ENCODE data around the gene CLDN6. TPM values are rescaled to one million over a fixed set of nuclear protein-coding genes. Genes with fewer than 3 reads are reported as not detected.

The CLDN6 gene
- total RNA-seq, 1 experiment from 2014 or later = 0.49 TPM

GRCh38 chr16:3063625-3064386 is 45.8 kb upstream of the CLDN6 start (continued):
- TF ChIP-seq REST (IDR thresholded peaks at IDR 0.05; ENCODE audit: low read depth) = no peak

- Histone ChIP-seq H3K4me2 (ENCODE audit: low read length) (no peak overlapping the region), H3K79me2 (ENCODE audit: insufficient read depth, low read length) (no peaks in the 10 kb centered on the region), H3K9me2 (ENCODE audit: insufficient read depth) (no peaks in the 10 kb centered on the region), H4K20me1 (ENCODE audit: insufficient read depth) (no peaks in the 10 kb centered on the region), H3K4me1 (ENCODE audit: control insufficient read depth in 1 of 2, insufficient read depth in 2 of 2, low read length in 2 of 2) (peaks cover 0 to 25% of the 10 kb centered on the region in 2 experiments; a peak in 3 of 4 replicates), H3K4me3 (replicated peaks in 1 of 2; ENCODE audit: low read depth in 1 of 2, low read length in 2 of 2) (no peak overlapping the region), H3K9me3 (ENCODE audit: control insufficient read depth in 1 of 2, insufficient read depth in 1 of 2, low read depth in 1 of 2, low read length in 2 of 2) (no peaks in the 10 kb centered on the region), H3K27me3 (ENCODE audit: insufficient read depth, low read length) (no peaks in the 10 kb centered on the region), H2AFZ (ENCODE audit: low read depth, low read length, poor library complexity, severe bottlenecking) (no peak overlapping the region), H3K27ac (ENCODE audit: low read depth, low read length) (no peak overlapping the region), H3K9ac (ENCODE audit: low read length) (no peak overlapping the region), H3K36me3 (ENCODE audit: control insufficient read depth in 1 of 2, insufficient read depth in 2 of 2, low read length in 2 of 2) (no peaks in the 10 kb centered on the region)
- ChIA-PET CTCF (no interaction called here), POLR2A (interaction anchor here (0.7 to 1.0 kb wide), 2 partner anchors 98 to 192 kb away, joined by 3 to 4 read pairs; no protein-coding TSS in a partner anchor), RAD21 (ENCODE audit: low non-redundant PET in 1 of 2, low total read pairs in 2 of 2, uncharacterized antibody in 2 of 2, unreplicated experiment in 2 of 2) (interaction anchor here in 1 of 2 experiments (0.7 kb wide), 1 partner anchor 632 kb away, joined by 5 read pairs; no protein-coding TSS in a partner anchor)
- no peak for ATAC-seq
- no TSS peak for BruUV-seq (replicated peaks)
- DNase-seq (ENCODE audit: low read depth, low spot score) = no peak
- intact Hi-C loops (cut with micrococcal nuclease) = no loop called here
- TF ChIP-seq MAX (IDR thresholded peaks at IDR 0.05) = no peak
- no peak for TF ChIP-seq POLR2A (IDR thresholded peaks at IDR 0.05; ENCODE audit: borderline replicate concordance, extremely low read depth, insufficient read depth, insufficient read length)
- no peak for TF ChIP-seq JUND (IDR thresholded peaks at IDR 0.05)
- TF ChIP-seq SP1 (IDR thresholded peaks at IDR 0.05; ENCODE audit: low read depth) = no peak
- TF ChIP-seq ZNF274 (IDR thresholded peaks at IDR 0.05; ENCODE audit: low read depth, low read length) = no peak
Observed at GRCh38 chr16:3062553-3062952, 44.6 kb upstream of the CLDN6 start.

Data from HCT116 (cell line).